Central memory CD8-positive, alpha-beta T cell (primary cell): Measurements from ENCODE around the gene DMRTA1.
A peak's percentile ranks its signal among the peaks of the same experiment; 100 is the strongest.
"Not testable (repeated sequence)": the region's sequence is repeated elsewhere in the genome, so short reads cannot be mapped to it uniquely, and the experiment has no call there.

Experiments used
- ATAC-seq: fragments of 150-1000 bp; cut with Tn5 transposase; replicated peaks from 2 replicates; pipeline ENCODE4 v1.10.0; 2022; ENCODE audit warnings: mild to moderate bottlenecking, moderate FRiP score, moderate number of reproducible peaks; ENCODE audit not compliant: poor library complexity, severe bottlenecking; ENCODE audit errors: extremely low read depth
- DNase-seq, 2 donors: peaks; one replicate each; pipeline ENCODE4 v3.0.0; 2021; ENCODE audit warnings: low spot score in 2 of 2
- H3K27ac Mint-ChIP-seq: one replicate; pipeline ENCODE4 v1.8.0; 2022; ENCODE audit warnings: low read depth, mild to moderate bottlenecking, moderate library complexity, mixed read lengths
- H3K27me3 Mint-ChIP-seq: one replicate; pipeline ENCODE4 v1.8.0; 2022; ENCODE audit warnings: mixed read lengths
- H3K36me3 Mint-ChIP-seq: one replicate; pipeline ENCODE4 v1.8.0; 2022; ENCODE audit warnings: mild to moderate bottlenecking, moderate library complexity, mixed read lengths; ENCODE audit not compliant: insufficient read depth
- H3K4me1 Mint-ChIP-seq: one replicate; pipeline ENCODE4 v1.8.0; 2022; ENCODE audit warnings: mixed read lengths
- H3K4me3 Mint-ChIP-seq: one replicate; pipeline ENCODE4 v1.8.0; 2022; ENCODE audit warnings: mild to moderate bottlenecking, moderate library complexity, mixed read lengths
- H3K9me3 Mint-ChIP-seq: one replicate; pipeline ENCODE4 v1.8.0; 2022; ENCODE audit warnings: mixed read lengths

The DMRTA1 gene, protein sequence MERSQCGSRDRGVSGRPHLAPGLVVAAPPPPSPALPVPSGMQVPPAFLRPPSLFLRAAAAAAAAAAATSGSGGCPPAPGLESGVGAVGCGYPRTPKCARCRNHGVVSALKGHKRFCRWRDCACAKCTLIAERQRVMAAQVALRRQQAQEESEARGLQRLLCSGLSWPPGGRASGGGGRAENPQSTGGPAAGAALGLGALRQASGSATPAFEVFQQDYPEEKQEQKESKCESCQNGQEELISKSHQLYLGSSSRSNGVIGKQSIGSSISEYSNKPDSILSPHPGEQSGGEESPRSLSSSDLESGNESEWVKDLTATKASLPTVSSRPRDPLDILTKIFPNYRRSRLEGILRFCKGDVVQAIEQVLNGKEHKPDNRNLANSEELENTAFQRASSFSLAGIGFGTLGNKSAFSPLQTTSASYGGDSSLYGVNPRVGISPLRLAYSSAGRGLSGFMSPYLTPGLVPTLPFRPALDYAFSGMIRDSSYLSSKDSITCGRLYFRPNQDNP

GRCh38 chr9:22446589-22446949 lies at the start of gene DMRTA1:
Gene DMRTA1, plus strand, starts transcription at chr9:22446824. Its CDS starts 242 bp downstream, at chr9:22447066.
- ATAC-seq: no peak

DNA sequence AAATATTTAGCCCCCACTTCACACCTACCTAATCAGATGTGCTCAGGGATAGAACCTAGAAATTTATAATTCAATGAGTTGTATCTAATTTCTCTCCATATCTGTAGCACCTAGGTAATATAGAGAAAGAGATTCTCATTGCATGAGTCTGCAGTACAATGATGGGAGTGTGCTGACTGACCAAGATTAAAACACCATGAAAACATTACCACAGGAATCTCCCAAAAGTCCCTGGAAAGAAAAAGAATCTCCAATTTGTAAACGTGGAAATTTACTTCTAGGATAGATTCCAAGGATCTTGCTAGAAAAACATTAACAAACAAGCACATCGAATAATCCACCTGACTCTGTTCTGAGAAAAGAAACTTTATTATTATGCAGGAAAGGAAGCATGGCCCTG lies 45.0 kb upstream of the DMRTA1 start:
- Mint-ChIP-seq H3K27ac (no peak overlapping the region), H3K4me3 (no peak overlapping the region), H3K9me3 (no peaks in the 10 kb centered on the region), H3K4me1 (no peaks in the 10 kb centered on the region), H3K27me3 (peaks cover 15% of the 10 kb centered on the region), H3K36me3 (no peaks in the 10 kb centered on the region)
- DNase-seq (no peak), ATAC-seq (no peak)

More at GRCh38 chr9:22446589-22446949, at the start of gene DMRTA1:
- peak within 1 kb of the TSS; percentile 59 for H3K4me3 Mint-ChIP-seq
- peaks cover 68% of the 10 kb centered on the region for H3K27me3 Mint-ChIP-seq
- no peaks in the 10 kb centered on the region for H3K4me1 Mint-ChIP-seq
- no peaks in the 10 kb centered on the region for H3K9me3 Mint-ChIP-seq
- H3K36me3 Mint-ChIP-seq: no peaks in the 10 kb centered on the region
- DNase-seq: no peak
- no peak within 1 kb of the TSS for H3K27ac Mint-ChIP-seq

DNA sequence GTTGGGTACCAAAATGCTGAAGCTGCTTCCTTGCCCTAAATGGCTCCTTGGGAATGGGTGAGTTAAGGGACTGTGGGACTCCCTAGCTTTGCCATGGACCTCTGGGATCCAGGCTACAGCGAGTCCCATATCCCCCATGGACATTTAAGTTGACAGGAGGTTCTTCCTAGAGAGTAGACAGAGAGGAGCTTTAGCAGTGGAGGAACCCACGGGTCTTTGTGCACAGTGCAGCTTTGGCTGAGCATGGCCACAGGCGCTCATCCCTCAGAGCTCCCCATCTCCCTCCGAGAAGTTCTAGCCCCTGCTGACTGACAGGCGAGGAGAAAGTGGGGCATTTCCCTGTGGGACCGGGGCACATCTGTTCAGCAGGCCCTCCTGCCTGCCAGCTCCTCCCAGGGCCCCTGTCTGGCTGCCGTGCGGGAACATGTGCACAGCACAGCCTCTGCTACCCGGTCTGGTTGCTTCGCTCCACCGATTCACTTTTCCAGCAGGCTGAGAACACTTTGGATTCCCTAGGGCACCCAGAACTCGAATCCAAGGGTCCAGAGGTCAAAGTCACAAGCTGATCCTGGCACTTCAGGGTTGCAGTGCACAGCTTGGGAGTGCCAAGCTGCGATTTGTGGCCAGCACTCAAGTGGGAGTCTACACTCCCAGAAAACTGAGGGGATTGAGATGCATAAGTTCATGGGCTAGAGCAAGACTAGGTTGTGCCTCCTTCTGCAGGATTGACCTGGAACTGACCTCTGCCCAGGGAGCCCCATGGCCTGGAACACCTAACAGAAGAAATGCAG lies 40.6 kb upstream of the DMRTA1 start:
- ATAC-seq (no peak), DNase-seq (no peak)
- peaks cover 22% of the 10 kb centered on the region for H3K27me3 Mint-ChIP-seq
- H3K27ac Mint-ChIP-seq: no peak overlapping the region
- no peaks in the 10 kb centered on the region for H3K36me3 Mint-ChIP-seq
- no peaks in the 10 kb centered on the region for H3K9me3 Mint-ChIP-seq
- H3K4me1 Mint-ChIP-seq: no peaks in the 10 kb centered on the region
- no peak overlapping the region for H3K4me3 Mint-ChIP-seq

DNA sequence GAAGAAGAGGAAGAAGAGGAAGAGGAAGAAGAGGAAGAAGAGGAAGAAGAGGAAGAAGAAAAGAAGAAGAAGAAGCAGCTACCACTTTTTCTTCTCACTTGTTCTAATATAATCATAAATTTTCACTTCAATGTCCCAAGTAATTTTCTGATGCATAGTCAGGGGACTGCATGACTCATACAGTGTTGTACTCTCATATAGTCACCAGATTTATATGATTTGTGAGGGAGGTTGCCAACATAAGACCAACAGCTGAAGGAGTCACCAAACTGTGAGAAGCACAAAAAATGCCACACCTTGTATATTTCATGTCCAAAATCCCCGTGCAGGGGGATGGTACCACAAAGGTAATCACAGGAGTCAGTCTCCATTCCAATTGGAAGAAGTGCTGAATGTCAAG lies 32.7 kb upstream of the DMRTA1 start:
- H3K4me1 Mint-ChIP-seq: no peaks in the 10 kb centered on the region
- peaks cover 6% of the 10 kb centered on the region for H3K27me3 Mint-ChIP-seq
- H3K27ac Mint-ChIP-seq: no peak overlapping the region
- H3K4me3 Mint-ChIP-seq: no peak overlapping the region
- no peak for DNase-seq
- no peaks in the 10 kb centered on the region for H3K36me3 Mint-ChIP-seq
- ATAC-seq: no peak
- H3K9me3 Mint-ChIP-seq: no peaks in the 10 kb centered on the region

GRCh38 chr9:22415941-22416691 lies 30.5 kb upstream of the DMRTA1 start:
- no peaks in the 10 kb centered on the region for H3K4me1 Mint-ChIP-seq
- ATAC-seq: no peak
- no peaks in the 10 kb centered on the region for H3K27me3 Mint-ChIP-seq
- no peaks in the 10 kb centered on the region for H3K36me3 Mint-ChIP-seq
- no peak overlapping the region for H3K27ac Mint-ChIP-seq
- H3K4me3 Mint-ChIP-seq: no peak overlapping the region
- H3K9me3 Mint-ChIP-seq: no peaks in the 10 kb centered on the region
- DNase-seq: no peak

DNA sequence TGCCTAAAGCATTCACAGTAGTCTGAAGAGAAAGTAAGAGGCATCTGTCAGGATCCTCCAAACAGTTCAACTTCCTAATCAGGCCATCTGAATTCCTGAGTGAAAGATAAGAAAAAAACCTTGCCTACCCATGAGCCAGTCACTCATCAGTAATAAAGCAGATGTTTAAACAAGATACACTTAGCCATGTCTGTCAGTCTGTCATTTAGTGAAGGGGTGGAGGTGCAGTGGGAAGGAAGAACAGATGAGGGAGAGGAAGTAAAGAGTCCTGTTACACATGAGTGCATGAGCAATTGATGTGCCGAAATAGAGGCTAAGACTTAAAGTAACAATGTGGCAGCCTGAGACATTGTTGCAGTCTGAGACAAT lies 29.9 kb upstream of the DMRTA1 start:
- no peaks in the 10 kb centered on the region for H3K36me3 Mint-ChIP-seq
- ATAC-seq: no peak
- no peak overlapping the region for H3K27ac Mint-ChIP-seq
- H3K27me3 Mint-ChIP-seq: no peaks in the 10 kb centered on the region
- H3K4me1 Mint-ChIP-seq: no peaks in the 10 kb centered on the region
- H3K9me3 Mint-ChIP-seq: no peaks in the 10 kb centered on the region
- H3K4me3 Mint-ChIP-seq: no peak overlapping the region
- no peak for DNase-seq

DNA sequence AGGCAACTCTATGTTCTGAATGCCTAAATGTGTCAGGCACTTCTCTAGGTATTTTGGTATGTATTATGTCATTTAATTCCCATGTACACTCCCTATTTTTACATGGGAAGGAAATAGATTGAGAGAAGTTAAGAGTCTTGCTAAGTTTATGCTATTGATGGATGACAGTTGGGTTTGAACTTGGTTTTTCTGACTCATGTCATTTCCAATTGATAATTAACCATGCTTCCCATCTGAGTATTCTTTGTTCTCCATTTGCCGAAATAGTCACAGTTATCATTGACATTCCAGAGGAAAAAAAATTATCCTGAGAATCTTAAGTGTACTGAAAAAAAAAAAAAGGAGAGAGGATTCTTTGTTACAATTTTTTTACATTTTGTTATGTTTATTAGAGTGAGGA lies 23.1 kb upstream of the DMRTA1 start:
- Mint-ChIP-seq H3K36me3 (no peaks in the 10 kb centered on the region), H3K4me1 (no peaks in the 10 kb centered on the region), H3K4me3 (no peak overlapping the region), H3K27ac (no peak overlapping the region), H3K9me3 (no peaks in the 10 kb centered on the region), H3K27me3 (no peaks in the 10 kb centered on the region)
- no peak for DNase-seq
- ATAC-seq: no peak

GRCh38 chr9:22424616-22425015 lies 22.0 kb upstream of the DMRTA1 start:
- H3K27me3 Mint-ChIP-seq: no peaks in the 10 kb centered on the region
- H3K4me3 Mint-ChIP-seq: no peak overlapping the region
- DNase-seq (no peak), ATAC-seq (no peak)
- H3K9me3 Mint-ChIP-seq: no peaks in the 10 kb centered on the region
- H3K4me1 Mint-ChIP-seq: no peaks in the 10 kb centered on the region
- no peak overlapping the region for H3K27ac Mint-ChIP-seq
- H3K36me3 Mint-ChIP-seq: no peaks in the 10 kb centered on the region

GRCh38 chr9:22425551-22425950 lies 21.1 kb upstream of the DMRTA1 start:
- ATAC-seq (no peak), DNase-seq (no peak)
- no peaks in the 10 kb centered on the region for H3K4me1 Mint-ChIP-seq
- H3K27ac Mint-ChIP-seq: no peak overlapping the region
- H3K4me3 Mint-ChIP-seq: no peak overlapping the region
- H3K27me3 Mint-ChIP-seq: no peaks in the 10 kb centered on the region
- H3K9me3 Mint-ChIP-seq: no peaks in the 10 kb centered on the region
- no peaks in the 10 kb centered on the region for H3K36me3 Mint-ChIP-seq

DNA sequence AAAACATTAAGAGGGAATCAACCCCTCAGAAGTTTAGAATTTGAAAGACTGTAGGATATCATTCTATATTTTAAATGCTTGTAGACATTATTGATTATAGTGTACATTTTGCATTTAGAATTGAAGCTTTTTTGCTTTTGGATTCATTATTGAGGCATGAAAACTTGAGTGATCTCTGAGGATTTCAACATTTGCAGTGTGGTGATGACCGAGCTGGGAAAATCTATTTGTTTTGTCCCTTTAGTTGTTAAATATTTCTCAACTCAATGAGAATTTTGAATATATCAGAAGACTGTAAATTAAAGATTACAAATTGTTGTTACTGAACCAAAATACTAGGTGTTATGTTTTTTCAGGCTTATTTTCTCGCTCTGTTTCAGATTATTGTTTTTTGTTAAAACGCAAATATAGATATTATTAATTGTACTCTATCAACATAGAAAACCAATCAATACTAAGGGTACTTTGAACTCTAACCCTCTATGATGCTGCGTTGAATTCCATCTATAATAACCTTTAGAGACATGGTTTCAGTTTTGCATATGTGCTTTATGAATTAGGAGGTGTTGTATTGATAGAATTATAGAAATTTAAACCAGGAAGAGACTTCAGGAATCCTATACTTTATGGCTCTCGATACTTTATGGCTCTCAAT lies 19.3 kb upstream of the DMRTA1 start:
- Mint-ChIP-seq H3K4me3 (no peak overlapping the region), H3K9me3 (no peaks in the 10 kb centered on the region), H3K27ac (no peak overlapping the region), H3K36me3 (no peaks in the 10 kb centered on the region), H3K4me1 (no peaks in the 10 kb centered on the region), H3K27me3 (no peaks in the 10 kb centered on the region)
- DNase-seq (no peak), ATAC-seq (no peak)

GRCh38 chr9:22433691-22434090 lies 12.9 kb upstream of the DMRTA1 start:
- DNase-seq: no peak
- H3K4me3 Mint-ChIP-seq: no peak overlapping the region
- no peak for ATAC-seq
- no peaks in the 10 kb centered on the region for H3K4me1 Mint-ChIP-seq
- H3K27ac Mint-ChIP-seq: no peak overlapping the region
- H3K9me3 Mint-ChIP-seq: no peaks in the 10 kb centered on the region
- H3K27me3 Mint-ChIP-seq: peaks cover 17% of the 10 kb centered on the region
- H3K36me3 Mint-ChIP-seq: no peaks in the 10 kb centered on the region

DNA sequence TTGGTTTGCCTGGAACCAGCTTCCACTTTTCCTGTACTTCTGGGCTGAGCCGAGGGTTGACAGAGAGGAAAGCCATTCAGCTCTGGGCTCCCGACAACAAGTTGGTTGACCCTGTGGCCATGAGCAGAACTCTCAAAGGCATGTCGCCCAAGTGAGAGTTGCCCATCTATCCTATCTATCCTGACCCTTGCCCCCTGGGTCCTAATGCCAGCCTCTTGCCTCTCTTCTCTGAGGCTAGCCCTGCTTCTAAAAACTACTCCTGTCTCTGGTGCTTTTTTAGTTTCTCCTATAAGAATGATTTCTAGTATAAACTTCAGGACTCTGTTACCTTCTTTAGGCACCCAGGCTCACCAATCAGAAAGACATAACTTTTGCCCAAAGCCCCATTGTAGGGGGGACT lies 11.4 kb upstream of the DMRTA1 start:
- H3K4me3 Mint-ChIP-seq, H3K27ac Mint-ChIP-seq, H3K9me3 Mint-ChIP-seq, H3K4me1 Mint-ChIP-seq, DNase-seq, H3K36me3 Mint-ChIP-seq, ATAC-seq: not testable (repeated sequence)
- H3K27me3 Mint-ChIP-seq: peaks cover 17% of the 10 kb centered on the region
